ENCODE data around the gene SPIB.

The SPIB gene

DNA sequence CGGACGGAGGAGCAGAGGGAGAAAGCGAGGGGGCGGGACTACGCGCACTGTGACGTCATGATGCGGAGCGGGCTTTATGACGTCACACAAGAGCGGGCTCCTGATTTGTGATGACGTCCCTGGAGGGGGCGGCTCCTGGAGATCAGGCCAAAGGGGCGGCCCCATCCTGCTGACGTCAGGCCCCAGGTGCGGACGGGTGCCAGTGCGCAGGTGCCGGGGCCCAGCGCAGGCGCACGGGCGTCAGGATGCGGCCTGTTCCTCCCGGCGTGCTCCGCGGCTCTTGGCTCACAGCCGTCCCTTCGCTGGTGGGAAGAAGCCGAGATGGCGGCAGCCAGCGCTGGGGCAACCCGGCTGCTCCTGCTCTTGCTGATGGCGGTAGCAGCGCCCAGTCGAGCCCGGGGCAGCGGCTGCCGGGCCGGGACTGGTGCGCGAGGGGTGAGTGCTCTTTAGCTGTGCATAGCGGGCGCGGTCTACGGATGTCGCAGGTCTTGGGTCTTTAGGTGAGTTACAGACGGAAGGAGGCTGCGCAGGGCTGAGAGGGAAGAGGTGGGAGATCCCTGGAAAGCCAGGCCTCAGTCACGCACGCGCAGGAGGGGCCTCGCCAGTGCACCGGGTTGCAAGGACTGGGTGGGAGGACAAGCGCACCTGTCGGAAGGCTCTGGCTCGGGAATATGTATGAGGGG, 57.6 kb downstream of the SPIB start, which contains the start of the genes EMC10 and GARIN5A:
TSS of gene EMC10 (plus strand) at position 284 of the 683 bp plus-strand sequence. CDS start at position 322, 38 bp downstream.
TSS of gene GARIN5A (minus strand) at position 625 of the 683 bp plus-strand sequence. CDS start at position 165, 460 bp downstream.
- DNase-seq = peak; percentile 93 to 95 (median 93)

DNA sequence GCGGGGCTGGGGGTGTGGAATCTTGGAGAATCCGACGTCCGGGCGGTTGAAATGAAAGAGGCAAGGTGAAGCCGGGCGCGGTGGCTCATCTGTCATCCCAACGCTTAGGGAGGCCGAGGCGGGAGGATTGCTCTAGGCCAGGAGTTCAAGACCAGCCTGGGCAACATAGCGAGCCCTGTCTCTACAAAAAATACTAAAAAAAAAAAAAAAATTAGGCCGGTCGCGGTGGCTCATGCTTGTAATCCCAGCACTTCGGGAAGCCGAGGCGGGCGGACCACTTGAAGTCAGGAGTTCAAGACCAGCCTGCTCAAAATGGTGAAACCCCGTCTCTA, 58.1 kb downstream of the SPIB start:
- no peak for DNase-seq

DNA sequence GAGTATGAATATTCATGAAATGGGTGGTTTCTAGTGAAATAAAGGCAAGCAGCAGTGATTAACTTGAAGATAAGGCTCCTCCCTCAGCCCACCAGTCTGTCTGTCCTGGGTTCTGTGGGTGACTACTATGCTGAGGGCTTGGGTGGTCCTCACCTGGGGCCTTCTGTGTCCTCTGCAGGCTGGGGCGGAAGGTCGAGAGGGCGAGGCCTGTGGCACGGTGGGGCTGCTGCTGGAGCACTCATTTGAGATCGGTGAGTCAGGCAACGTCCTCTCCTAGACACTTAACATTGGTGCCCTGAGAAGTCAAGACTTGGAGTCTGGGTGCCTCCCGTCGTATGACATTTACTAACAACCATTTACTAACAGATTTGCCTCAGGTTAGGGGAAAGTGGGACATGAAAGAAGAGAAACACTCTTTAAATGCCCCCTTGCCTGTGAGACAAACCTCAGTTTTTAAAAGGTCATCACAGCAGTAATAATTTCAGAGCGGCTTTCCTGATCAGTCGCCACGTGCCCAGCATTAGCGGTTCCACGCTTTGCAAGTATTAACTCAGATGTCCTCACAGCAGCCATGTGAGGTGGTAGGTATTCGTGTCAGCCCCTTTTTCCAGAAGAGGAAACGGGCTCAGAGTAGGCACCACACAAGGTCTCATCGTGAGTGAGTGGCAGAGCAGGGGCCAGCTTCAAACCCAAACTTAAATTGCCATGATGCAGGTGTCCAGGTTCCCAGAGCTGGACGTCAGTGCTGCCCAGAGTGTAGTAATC, 59.2 kb downstream of the SPIB start:
- no peak for DNase-seq

DNA sequence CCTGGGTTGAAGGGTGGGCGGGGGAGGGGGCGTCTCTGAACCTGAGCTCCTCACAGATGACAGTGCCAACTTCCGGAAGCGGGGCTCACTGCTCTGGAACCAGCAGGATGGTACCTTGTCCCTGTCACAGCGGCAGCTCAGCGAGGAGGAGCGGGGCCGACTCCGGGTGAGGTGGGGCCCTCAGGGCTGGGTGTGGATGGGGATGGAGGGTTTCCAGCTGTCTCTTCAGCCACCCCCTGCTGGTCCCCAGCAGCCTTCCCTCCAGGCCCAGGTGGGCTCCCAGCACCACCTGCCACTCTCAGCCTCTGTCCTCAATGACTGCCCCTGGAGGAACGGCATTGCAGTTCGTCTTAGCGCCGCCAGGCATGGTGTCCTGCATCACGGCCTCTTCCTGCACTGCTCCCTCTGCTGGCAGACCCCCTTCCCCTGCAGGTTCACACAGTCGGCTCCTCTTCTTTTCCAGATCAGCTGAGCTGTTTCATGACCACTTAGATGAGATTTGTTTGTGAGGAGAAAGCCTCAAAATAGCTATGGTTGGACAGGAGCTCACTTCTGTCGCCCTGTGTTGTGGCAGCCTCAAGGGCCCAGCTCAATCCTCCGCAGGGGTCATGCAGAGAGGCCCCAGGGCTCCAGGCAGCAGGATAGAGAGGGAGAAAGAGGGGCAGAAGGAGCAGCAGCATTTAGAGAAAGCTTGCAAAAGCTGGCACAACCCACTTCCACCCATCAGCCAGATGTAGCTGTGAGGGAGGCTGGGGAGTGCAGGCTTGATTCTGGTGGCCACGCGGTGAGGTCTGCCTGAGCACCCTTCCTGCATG, 60.4 kb downstream of the SPIB start:
- peak in 2 of 3 donors; percentile 26 to 46 for DNase-seq

DNA sequence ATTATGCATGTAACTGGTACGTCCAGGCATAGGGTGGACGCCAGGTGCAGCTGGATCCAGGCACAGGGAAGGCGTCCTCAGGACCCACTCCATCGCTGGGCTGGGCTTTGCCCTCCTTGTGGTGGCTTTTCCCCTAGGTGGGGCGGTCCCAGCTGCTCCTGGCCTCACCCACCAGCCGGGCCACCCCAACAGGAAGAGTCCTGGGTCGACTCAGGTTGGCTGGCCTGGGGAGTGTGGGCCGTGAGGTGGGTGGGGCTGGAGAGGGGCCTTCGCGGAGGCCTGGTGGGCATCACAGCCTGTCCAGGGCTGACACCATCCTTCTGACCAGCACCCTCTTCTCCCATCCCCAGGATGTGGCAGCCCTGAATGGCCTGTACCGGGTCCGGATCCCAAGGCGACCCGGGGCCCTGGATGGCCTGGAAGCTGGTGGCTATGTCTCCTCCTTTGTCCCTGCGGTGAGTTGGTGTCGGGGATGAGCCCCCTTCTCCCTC, 61.1 kb downstream of the SPIB start:
- DNase-seq = no peak

DNA sequence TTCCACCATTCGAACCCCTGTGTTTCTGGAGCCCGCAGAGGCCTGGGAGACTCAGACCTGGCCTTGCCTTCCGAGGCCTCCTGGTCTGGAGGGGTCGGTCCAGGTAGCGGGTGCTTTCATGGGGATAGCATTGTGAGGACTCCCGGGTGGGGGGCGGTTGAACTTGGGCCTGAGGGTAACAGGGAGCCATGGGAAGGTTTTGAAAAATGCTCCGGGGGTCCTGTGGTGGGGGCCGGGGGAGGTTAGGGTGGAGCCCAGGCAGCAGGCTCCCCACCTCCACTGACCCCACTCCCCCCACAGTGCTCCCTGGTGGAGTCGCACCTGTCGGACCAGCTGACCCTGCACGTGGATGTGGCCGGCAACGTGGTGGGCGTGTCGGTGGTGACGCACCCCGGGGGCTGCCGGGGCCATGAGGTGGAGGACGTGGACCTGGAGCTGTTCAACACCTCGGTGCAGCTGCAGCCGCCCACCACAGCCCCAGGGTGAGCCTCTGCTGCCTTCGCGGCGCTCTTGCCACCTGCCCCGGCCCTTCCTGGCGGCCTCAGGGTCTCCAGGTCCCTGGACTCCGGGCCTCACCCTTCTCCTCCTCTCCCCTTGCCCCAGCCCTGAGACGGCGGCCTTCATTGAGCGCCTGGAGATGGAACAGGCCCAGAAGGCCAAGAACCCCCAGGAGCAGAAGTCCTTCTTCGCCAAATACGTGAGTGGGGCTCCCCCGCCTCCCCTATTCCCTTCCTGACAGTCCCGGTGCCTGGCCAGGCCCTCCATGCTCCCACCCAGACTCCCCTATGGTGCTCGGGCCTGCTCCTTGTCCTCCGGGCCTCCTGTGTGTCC, 61.8 kb downstream of the SPIB start:
- DNase-seq = no peak
